ENCODE measurements around the gene SRRM4. TPM values are rescaled to one million over a fixed set of nuclear protein-coding genes. Genes with fewer than 3 reads are reported as not detected.
A peak's percentile ranks its signal among the peaks of the same experiment; 100 is the strongest.

The SRRM4 gene
- total RNA-seq, 1 donor from 2014 or later: not detected

GRCh38 chr12:119177724-119178380 is 196.5 kb downstream of the SRRM4 start:
- TF ChIP-seq CTCF (IDR thresholded peaks at IDR 0.05): no peak
- Histone ChIP-seq H3K27ac (peak overlapping the region; percentile 86), H3K36me3 (no peaks in the 10 kb centered on the region), H3K9me3 (no peaks in the 10 kb centered on the region), H3K4me3 (no peak overlapping the region), H3K4me1 (peaks cover 26% of the 10 kb centered on the region), H3K27me3 (ENCODE audit: low read depth) (no peaks in the 10 kb centered on the region)
- DNase-seq (no peak), ATAC-seq (no peak)
- intact Hi-C loops (cut with DNase I): no loop called here

- no peaks in the 10 kb centered on the region for H3K36me3 ChIP-seq
- peak within 1 kb of the TSS; percentile 73 for H3K4me3 ChIP-seq
- DNase-seq (peak; percentile 93), ATAC-seq (peak; percentile 92 to 96)
- no peak for TF ChIP-seq CTCF (IDR thresholded peaks at IDR 0.05)
- no peaks in the 10 kb centered on the region for H3K27me3 ChIP-seq (ENCODE audit: low read depth)
- intact Hi-C loops (cut with DNase I): no loop called here
- H3K4me1 ChIP-seq: peaks cover 35% of the 10 kb centered on the region
- no peaks in the 10 kb centered on the region for H3K9me3 ChIP-seq
- peak within 1 kb of the TSS; percentile 86 for H3K27ac ChIP-seq
These were observed 197.4 kb downstream of the SRRM4 start, which contains the start of gene HSPB8 for GRCh38 chr12:119178544-119179334. HSPB8 (plus strand) TSS chr12:119178931; CDS start chr12:119179313, 382 bp downstream.

- H3K9me3 ChIP-seq: no peaks in the 10 kb centered on the region
- ATAC-seq (peak; percentile 68 to 72), DNase-seq (no peak)
- TF ChIP-seq CTCF (IDR thresholded peaks at IDR 0.05): no peak
- H3K27me3 ChIP-seq (ENCODE audit: low read depth): no peaks in the 10 kb centered on the region
- H3K4me3 ChIP-seq: peak overlapping the region; percentile 73
- intact Hi-C loops (cut with DNase I): no loop called here
- H3K36me3 ChIP-seq: no peaks in the 10 kb centered on the region
- peak overlapping the region; percentile 86 for H3K27ac ChIP-seq
- H3K4me1 ChIP-seq: peaks cover 43% of the 10 kb centered on the region
These were observed 198.1 kb downstream of the SRRM4 start for GRCh38 chr12:119179335-119180021.

- intact Hi-C loops (cut with DNase I): no loop called here
- no peaks in the 10 kb centered on the region for H3K27me3 ChIP-seq (ENCODE audit: low read depth)
- H3K9me3 ChIP-seq: no peaks in the 10 kb centered on the region
- DNase-seq: no peak
- no peaks in the 10 kb centered on the region for H3K36me3 ChIP-seq
- ATAC-seq: peak; percentile 31 to 42
- no peak for TF ChIP-seq CTCF (IDR thresholded peaks at IDR 0.05)
- peaks cover 50% of the 10 kb centered on the region for H3K4me1 ChIP-seq
- H3K27ac ChIP-seq: peak overlapping the region; percentile 86
- peak overlapping the region; percentile 73 for H3K4me3 ChIP-seq
These were observed 199.2 kb downstream of the SRRM4 start for GRCh38 chr12:119180380-119181040.

- Histone ChIP-seq H3K27ac (peak overlapping the region; percentile 86), H3K27me3 (ENCODE audit: low read depth) (no peaks in the 10 kb centered on the region), H3K4me3 (peak overlapping the region; percentile 73), H3K4me1 (peaks cover 56% of the 10 kb centered on the region), H3K36me3 (peaks cover 2% of the 10 kb centered on the region), H3K9me3 (no peaks in the 10 kb centered on the region)
- no peak for TF ChIP-seq CTCF (IDR thresholded peaks at IDR 0.05)
- intact Hi-C loops (cut with DNase I): no loop called here
- DNase-seq (no peak), ATAC-seq (no peak)
These were observed 199.9 kb downstream of the SRRM4 start for GRCh38 chr12:119181202-119181601.
